HepG2 (cell line): ENCODE data around the gene HLA-B. TPM values are rescaled to one million over a fixed set of nuclear protein-coding genes. Genes with fewer than 3 reads are reported as not detected.

ENCODE experiments used
- AHR ChIP-seq: IDR thresholded peaks from 2 replicates; pipeline ENCODE4 v1.6.1; 2018; ENCODE audit warnings: missing genetic modification reagents, missing compliant biosample characterization
- ATF1 ChIP-seq: IDR thresholded peaks from 2 replicates; pipeline ENCODE4 v1.6.1; 2016; ENCODE audit warnings: mild to moderate bottlenecking, control low read depth
- BCL6 ChIP-seq: IDR thresholded peaks from 2 replicates; pipeline ENCODE4 v1.6.1; 2016; ENCODE audit warnings: missing genetic modification reagents, missing compliant biosample characterization
- DMAP1 ChIP-seq: IDR thresholded peaks from 2 replicates; pipeline ENCODE4 v1.6.1; 2016
- HOXA5 ChIP-seq: sonication (generic); formaldehyde crosslinking; IDR thresholded peaks from 2 replicates; pipeline ENCODE4 v1.4.0; 2020; ENCODE audit warnings: missing genetic modification reagents
- ISL2 ChIP-seq: sonication (generic); formaldehyde crosslinking; IDR thresholded peaks from 2 replicates; pipeline ENCODE4 v1.5.0; 2020; ENCODE audit warnings: missing genetic modification reagents
- MXI1 ChIP-seq: IDR thresholded peaks from 3 replicates; pipeline ENCODE4 v1.6.1; 2012; ENCODE audit warnings: low read depth, low read length, inconsistent platforms, borderline replicate concordance
- NFYC ChIP-seq: IDR thresholded peaks from 2 replicates; pipeline ENCODE4 v1.6.1; 2016; ENCODE audit warnings: missing genetic modification reagents, missing compliant biosample characterization
- REPIN1 ChIP-seq: sonication (generic); formaldehyde crosslinking; IDR thresholded peaks from 2 replicates; pipeline ENCODE4 v1.8.0; 2022; ENCODE audit warnings: missing genetic modification reagents, low read depth, mild to moderate bottlenecking, borderline replicate concordance
- RXRA ChIP-seq: sonication (generic); formaldehyde crosslinking; IDR thresholded peaks from 2 replicates; pipeline ENCODE4 v1.5.1; 2020; ENCODE audit warnings: missing genetic modification reagents
- THAP11 ChIP-seq: IDR thresholded peaks from 2 replicates; pipeline ENCODE4 v1.6.1; 2016; ENCODE audit warnings: missing biosample characterization, missing genetic modification reagents
- YY1 ChIP-seq: IDR thresholded peaks from 2 replicates; pipeline ENCODE4 v1.6.1; 2011; ENCODE audit warnings: low read length, low read depth, moderate library complexity, mild to moderate bottlenecking; ENCODE audit not compliant: insufficient read depth, insufficient replicate concordance
- ZBTB1 ChIP-seq: sonication (generic); formaldehyde crosslinking; IDR thresholded peaks from 2 replicates; pipeline ENCODE4 v1.4.0; 2020; ENCODE audit warnings: missing genetic modification reagents, borderline replicate concordance
- ZEB1 ChIP-seq: IDR thresholded peaks from 2 replicates; pipeline ENCODE4 v1.6.1; 2012; ENCODE audit warnings: mild to moderate bottlenecking, low read depth, inconsistent platforms; ENCODE audit not compliant: insufficient replicate concordance
- ZNF3 ChIP-seq: IDR thresholded peaks from 2 replicates; pipeline ENCODE4 v1.7.0; 2017; ENCODE audit warnings: inconsistent platforms
- ZNF337 ChIP-seq: sonication (generic); formaldehyde crosslinking; IDR thresholded peaks from 2 replicates; pipeline ENCODE4 v1.5.1; 2020; ENCODE audit warnings: missing genetic modification reagents, low read depth, mild to moderate bottlenecking, borderline replicate concordance
- ZNF589 ChIP-seq: sonication (generic); formaldehyde crosslinking; conservative IDR thresholded peaks from 2 replicates; pipeline ENCODE4 v1.8.0; 2022; ENCODE audit warnings: mild to moderate bottlenecking, moderate library complexity, missing genetic modification reagents
- polyA plus RNA-seq, 8 experiments: library from polyadenylated mRNA; depleted of rRNA in 3 of 8; stranded (reverse) in 7 of 8; unstranded in 1 of 8; fragments of >200 nt; fragmentation: Illumina TruSeq in 4 of 8; extraction: Trizol in 4 of 8; gene quantifications; 2 replicates each; pipeline versions ENCODE4 v1.2.1 to v1.2.3, GENCODE V29; 2011 to 2016; ENCODE audit warnings: low read depth in 4 of 8, missing spikeins in 1 of 8, mixed read lengths in 1 of 8; ENCODE audit not compliant: insufficient read depth in 1 of 8
- total RNA-seq, 5 experiments: library from RNA; depleted of rRNA; stranded (reverse); fragments of >200 nt; fragmentation: Illumina TruSeq; extraction: Trizol; gene quantifications; 2 replicates each; pipeline ENCODE4 v1.2.3, GENCODE V29; 2016; ENCODE audit warnings: low read depth in 1 of 5
- TF ChIP-seq, protein P1 (sequence below): sonication (generic); formaldehyde crosslinking; conservative IDR thresholded peaks from 2 replicates; pipeline ENCODE4 v1.8.0; 2022; ENCODE audit warnings: missing genetic modification reagents
- TF ChIP-seq, protein P2 (sequence below): IDR thresholded peaks from 2 replicates; pipeline ENCODE4 v1.6.1; 2012; ENCODE audit warnings: inconsistent platforms
- TF ChIP-seq, protein P3 (sequence below): IDR thresholded peaks from 2 replicates; pipeline ENCODE4 v1.6.1; 2018; ENCODE audit warnings: missing genetic modification reagents
- TF ChIP-seq, protein P4 (sequence below): IDR thresholded peaks from 2 replicates; pipeline ENCODE4 v1.6.1; 2016; ENCODE audit warnings: missing genetic modification reagents, missing compliant biosample characterization
- TF ChIP-seq, protein P5 (sequence below): IDR thresholded peaks from 2 replicates; pipeline ENCODE4 v1.6.1; 2016
- TF ChIP-seq, protein P6 (sequence below): sonication (generic); formaldehyde crosslinking; IDR thresholded peaks from 2 replicates; pipeline ENCODE4 v1.4.0; 2020; ENCODE audit warnings: missing genetic modification reagents, mild to moderate bottlenecking, borderline replicate concordance

HLA-B gene
- total and polyA plus RNA-seq, 2 of the 13 experiments (the other 11 are each of a cell fraction or from before 2014, with no cell fraction given): 35.3 to 88.9 TPM

DNA sequence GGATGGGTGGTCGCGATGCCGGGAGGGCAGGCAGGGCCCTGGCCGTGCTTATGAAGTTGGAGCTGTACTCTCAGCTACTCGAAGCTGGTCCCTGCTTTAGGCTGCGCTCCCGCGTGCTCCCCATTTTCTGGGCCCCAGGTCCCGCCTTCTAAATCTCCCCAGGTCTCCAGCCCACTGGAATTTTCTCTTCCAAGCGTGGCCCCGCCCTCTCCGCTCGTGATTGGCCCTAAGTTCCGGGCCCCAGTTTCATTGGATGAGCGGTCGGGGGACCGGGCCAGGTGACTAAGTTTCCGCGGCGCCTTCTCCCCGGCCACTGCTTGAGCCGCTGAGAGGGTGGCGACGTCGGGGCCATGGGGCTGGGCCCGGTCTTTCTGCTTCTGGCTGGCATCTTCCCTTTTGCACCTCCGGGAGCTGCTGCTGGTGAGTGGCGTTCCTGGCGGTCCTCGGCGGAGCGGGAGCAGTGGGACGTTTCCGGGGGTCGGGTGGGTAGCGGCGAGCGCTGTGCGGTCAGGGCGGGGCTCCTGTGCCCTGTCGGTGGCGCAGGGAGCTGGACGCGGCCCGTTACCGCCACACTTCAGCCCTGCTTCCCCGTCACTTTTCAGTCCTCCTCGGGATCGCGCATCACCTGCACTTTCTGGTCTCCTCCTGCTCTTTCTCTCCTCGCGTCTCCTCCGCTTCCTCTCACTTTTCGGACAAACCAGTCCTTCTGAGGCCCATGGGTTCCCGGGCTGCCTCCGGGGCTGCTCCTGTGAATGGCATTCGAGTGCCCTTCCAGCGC is 46.5 kb upstream of the HLA-B start, which contains the start of gene MICA (continued):
- TF ChIP-seq ZNF589 (CRISPR knock-in tag) (peak; percentile 51), DMAP1 (CRISPR knock-in tag) (peak; percentile 90; the same call in 1 of the 2 replicates), RXRA (CRISPR knock-in tag) (peak; percentile 60; the same call in 1 of the 2 replicates), ATF1 (CRISPR knock-in tag) (no peak), MXI1 (peak; percentile 10; the same call in 1 of the 3 replicates), ZBTB1 (CRISPR knock-in tag) (no peak), NFYC (CRISPR knock-in tag) (peak; percentile 91), AHR (CRISPR knock-in tag) (no peak; the same call in 1 of the 2 replicates), ZEB1 (no peak), THAP11 (peak; percentile 42; the same call in 1 of the 2 replicates), HOXA5 (CRISPR knock-in tag) (peak; percentile 96), ZNF3 (CRISPR knock-in tag) (no peak), ISL2 (CRISPR knock-in tag) (peak; percentile 74), ZNF337 (CRISPR knock-in tag) (no peak), BCL6 (CRISPR knock-in tag) (peak; percentile 18), YY1 (peak; percentile 77), REPIN1 (CRISPR knock-in tag) (peak; percentile 82)
- TF ChIP-seq, protein P1, sequence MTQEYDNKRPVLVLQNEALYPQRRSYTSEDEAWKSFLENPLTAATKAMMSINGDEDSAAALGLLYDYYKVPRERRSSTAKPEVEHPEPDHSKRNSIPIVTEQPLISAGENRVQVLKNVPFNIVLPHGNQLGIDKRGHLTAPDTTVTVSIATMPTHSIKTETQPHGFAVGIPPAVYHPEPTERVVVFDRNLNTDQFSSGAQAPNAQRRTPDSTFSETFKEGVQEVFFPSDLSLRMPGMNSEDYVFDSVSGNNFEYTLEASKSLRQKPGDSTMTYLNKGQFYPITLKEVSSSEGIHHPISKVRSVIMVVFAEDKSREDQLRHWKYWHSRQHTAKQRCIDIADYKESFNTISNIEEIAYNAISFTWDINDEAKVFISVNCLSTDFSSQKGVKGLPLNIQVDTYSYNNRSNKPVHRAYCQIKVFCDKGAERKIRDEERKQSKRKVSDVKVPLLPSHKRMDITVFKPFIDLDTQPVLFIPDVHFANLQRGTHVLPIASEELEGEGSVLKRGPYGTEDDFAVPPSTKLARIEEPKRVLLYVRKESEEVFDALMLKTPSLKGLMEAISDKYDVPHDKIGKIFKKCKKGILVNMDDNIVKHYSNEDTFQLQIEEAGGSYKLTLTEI (CRISPR knock-in tag): no peak
- TF ChIP-seq, protein P2, sequence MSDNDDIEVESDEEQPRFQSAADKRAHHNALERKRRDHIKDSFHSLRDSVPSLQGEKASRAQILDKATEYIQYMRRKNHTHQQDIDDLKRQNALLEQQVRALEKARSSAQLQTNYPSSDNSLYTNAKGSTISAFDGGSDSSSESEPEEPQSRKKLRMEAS: peak; percentile 96
- TF ChIP-seq, protein P3, sequence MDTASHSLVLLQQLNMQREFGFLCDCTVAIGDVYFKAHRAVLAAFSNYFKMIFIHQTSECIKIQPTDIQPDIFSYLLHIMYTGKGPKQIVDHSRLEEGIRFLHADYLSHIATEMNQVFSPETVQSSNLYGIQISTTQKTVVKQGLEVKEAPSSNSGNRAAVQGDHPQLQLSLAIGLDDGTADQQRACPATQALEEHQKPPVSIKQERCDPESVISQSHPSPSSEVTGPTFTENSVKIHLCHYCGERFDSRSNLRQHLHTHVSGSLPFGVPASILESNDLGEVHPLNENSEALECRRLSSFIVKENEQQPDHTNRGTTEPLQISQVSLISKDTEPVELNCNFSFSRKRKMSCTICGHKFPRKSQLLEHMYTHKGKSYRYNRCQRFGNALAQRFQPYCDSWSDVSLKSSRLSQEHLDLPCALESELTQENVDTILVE (CRISPR knock-in tag): 0 out of 2 replicates have a peak, but pooled peaks have one; percentile 49
- TF ChIP-seq, protein P4, sequence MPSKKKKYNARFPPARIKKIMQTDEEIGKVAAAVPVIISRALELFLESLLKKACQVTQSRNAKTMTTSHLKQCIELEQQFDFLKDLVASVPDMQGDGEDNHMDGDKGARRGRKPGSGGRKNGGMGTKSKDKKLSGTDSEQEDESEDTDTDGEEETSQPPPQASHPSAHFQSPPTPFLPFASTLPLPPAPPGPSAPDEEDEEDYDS (CRISPR knock-in tag): peak; percentile 95
- TF ChIP-seq, protein P5, sequence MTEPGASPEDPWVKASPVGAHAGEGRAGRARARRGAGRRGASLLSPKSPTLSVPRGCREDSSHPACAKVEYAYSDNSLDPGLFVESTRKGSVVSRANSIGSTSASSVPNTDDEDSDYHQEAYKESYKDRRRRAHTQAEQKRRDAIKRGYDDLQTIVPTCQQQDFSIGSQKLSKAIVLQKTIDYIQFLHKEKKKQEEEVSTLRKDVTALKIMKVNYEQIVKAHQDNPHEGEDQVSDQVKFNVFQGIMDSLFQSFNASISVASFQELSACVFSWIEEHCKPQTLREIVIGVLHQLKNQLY: peak; percentile 47; the same call in 1 of the 2 replicates
- TF ChIP-seq, protein P6, sequence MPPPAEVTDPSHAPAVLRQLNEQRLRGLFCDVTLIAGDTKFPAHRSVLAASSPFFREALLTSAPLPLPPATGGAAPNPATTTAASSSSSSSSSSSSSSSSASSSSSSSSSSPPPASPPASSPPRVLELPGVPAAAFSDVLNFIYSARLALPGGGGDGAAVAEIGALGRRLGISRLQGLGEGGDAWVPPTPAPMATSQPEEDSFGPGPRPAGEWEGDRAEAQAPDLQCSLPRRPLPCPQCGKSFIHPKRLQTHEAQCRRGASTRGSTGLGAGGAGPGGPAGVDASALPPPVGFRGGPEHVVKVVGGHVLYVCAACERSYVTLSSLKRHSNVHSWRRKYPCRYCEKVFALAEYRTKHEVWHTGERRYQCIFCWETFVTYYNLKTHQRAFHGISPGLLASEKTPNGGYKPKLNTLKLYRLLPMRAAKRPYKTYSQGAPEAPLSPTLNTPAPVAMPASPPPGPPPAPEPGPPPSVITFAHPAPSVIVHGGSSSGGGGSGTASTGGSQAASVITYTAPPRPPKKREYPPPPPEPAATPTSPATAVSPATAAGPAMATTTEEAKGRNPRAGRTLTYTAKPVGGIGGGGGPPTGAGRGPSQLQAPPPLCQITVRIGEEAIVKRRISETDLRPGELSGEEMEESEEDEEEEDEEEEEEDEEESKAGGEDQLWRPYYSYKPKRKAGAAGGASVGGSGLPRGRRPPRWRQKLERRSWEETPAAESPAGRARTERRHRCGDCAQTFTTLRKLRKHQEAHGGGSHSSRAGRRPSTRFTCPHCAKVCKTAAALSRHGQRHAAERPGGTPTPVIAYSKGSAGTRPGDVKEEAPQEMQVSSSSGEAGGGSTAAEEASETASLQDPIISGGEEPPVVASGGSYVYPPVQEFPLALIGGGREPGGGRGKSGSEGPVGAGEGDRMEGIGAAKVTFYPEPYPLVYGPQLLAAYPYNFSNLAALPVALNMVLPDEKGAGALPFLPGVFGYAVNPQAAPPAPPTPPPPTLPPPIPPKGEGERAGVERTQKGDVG: 0 out of 2 replicates have a peak, but pooled peaks have one; percentile 10
